ENCODE results near the gene POTEJ.
"Not testable (repeated sequence)": the region's sequence is repeated elsewhere in the genome, so short reads cannot be mapped to it uniquely, and the experiment has no call there.

POTEJ gene

DNA sequence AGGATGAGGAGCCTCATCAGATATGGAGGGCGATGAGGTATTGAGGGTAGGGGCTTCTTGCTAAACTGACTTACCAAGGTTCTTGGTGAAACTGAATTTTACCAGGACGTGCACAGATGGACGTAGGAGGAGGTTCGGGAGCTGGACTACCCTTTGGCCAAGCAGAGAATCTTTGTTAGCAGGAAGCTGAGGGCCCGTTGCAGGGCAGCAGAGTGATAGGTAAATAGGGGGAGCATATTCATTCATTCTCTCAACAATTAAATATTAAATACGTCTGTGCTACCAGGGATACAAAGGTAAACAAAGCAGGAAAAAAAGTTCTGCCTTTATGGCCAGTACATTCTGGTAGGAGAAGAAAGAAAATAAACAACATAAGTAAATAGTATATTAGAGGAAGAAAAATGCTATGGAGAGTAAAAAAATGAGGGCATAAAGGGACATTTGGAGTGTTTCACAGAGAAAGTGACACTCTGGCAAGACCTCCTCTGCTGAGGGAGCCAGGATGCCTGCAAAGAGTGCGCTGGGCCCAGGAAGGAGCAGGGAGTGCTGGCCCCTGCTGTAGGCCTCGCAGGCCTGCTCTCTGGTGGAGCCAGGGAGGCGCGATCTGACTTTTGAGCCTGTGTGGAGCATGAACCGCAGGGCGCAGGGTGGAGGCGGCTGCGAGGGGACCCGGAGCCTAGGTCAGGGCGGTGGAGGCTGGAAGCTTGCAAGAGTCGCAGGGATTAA, 2.8 kb upstream of the POTEJ start:
- not testable (repeated sequence) for DNase-seq

DNA sequence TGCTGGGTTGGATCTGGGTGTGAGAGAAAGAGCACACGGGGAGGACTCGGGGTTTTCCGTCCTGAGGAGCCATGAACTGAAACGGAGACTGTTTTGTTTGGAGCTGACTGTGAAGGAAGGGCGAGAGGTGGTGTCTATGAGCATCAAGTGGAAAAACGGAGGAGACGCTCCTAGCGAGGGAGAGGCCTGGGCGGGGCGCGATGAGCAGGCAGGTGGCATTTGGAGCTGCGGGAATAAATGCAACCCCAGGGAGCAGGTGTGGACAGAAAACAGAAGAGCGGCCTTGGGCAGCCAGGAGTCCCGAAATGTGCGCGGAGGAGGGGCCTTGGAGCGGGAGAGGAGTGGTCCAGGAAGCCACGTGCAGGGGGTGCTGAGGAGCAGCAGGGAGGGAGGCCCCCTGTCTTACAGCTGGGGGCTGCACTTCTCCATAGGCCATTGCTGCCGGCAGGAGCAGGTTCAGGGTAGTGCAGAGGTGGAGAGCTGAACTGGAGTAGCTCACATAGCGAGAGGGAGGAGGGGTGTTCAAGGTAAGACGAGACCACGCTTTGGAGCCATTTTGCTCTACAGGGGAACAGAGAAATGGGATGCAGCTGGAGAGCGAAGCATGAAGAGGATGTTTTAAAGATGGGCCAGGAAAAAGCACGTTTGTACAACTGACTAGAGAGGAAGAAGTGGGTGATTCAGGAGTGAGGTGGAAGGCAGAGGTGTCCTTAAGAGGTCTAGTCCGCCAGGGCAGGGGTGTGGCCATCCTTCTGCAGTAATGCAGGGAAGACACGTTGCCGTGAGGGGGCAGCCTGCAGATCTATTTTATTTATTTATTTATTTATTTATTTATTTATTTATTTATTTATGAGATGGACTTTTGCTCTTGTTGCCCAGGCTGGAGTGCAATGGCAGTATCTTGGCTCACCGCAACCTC, 2.0 kb upstream of the POTEJ start:
- not testable (repeated sequence) for DNase-seq

DNA sequence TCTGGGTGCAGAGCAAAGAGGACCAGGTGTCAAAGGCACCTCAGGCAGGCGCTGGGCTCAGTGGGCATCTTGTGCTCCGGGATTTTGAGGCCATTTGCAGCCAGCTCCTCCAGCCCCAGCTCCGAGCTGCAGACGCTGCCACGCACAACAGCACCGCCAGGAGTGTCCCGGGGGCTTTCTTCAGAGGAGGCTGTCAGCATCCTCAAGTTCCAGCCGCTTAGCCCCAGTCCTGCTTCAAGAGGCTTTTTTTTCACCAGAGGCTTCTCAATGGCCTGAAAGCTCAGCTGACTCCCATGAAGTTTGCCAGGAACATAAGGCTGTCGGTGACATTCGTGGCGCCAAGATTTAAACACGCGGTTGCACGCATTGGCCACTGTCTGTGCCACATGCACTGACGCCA, 754 bp upstream of the POTEJ start:
- not testable (repeated sequence) for DNase-seq

DNA sequence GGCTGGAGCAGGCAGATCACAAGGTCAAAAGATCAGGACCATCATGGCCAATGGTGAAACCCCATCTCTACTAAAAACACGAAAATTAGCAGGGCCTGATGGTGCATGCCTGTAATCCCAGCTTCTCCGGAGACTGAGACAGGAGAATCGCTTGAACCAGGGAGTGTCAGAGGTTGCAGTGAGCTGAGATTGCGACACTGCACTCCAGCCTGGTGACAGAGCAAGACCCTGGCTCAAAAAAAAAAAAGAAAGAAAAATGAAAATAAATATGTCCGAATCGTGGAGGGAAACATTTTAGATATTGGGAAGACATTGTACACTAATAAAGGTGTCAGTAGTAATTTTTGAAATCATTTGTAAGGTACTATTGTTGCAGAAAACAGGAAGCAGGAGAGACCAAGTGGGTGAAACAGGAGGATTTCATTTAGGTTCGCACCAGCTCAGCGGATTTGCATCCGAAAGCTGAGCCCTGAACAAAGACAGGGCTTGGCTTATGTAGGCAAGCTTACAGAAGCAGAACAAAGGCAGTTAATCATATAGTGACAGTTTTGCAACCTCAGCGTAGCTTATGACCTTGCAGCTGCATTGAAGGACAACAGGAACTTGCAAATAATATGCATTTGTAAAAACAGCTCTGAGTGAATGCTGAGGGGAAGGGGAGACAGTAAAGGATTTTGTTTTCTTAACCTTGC, 17.7 kb downstream of the POTEJ start:
- DNase-seq = not testable (repeated sequence)

DNA sequence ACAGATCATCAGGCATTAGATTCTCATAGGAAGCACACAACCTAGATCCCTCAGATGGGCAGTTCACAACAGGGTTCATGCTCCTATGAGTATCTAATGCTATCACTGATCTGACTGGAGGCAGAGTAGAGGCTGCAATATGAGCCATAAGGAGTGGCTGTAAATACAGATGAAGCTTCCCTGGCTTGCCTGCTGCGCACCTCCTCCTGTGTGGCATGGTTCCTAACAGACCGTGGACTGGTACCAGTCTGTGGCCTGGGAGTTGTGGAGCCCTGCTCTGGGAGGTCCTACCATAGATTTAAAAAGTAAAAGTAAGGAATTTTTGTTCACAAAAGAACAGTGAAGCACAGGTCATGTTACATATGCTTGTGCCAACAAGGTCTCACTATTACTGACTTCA, 27.7 kb downstream of the POTEJ start:
- DNase-seq = not testable (repeated sequence)

DNA sequence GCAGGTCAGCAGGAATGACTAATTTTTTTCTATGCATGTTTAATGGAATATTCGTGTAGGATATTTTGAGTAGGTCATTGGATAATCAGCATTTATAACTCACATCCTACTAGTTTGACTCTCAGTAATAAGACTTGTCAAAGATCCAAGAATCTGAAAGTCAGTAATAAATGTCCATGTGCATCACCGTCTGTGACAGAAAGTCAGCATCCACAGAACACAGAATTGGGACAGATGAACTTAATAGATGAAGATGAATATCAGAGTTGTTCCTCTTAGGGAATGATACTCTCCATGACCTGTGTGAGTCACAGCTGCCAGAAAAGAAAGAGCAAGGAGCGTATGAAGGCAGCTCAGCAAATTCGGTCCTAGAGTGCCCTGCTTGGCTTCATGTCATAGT, 30.4 kb downstream of the POTEJ start:
- not testable (repeated sequence) for DNase-seq

DNA sequence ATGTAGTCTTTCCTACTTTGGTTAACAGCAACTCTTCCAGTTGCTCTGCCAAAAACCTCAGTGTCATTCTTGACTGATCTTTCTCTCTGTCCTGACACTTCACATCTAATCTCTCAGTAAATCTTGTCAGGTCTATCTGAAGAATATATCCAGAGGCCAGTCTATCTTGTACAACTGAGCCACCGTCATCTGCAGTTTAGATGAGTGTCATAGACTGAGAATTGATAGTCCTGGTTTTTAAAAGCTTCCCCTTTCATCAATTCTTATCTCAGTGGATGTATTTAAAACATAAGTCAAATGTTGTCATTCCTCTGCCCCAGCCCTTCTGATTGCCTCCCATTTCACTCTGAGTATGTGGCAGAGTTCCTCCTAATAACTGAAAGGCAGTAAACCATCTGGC, 38.0 kb downstream of the POTEJ start:
- not testable (repeated sequence) for DNase-seq

DNA sequence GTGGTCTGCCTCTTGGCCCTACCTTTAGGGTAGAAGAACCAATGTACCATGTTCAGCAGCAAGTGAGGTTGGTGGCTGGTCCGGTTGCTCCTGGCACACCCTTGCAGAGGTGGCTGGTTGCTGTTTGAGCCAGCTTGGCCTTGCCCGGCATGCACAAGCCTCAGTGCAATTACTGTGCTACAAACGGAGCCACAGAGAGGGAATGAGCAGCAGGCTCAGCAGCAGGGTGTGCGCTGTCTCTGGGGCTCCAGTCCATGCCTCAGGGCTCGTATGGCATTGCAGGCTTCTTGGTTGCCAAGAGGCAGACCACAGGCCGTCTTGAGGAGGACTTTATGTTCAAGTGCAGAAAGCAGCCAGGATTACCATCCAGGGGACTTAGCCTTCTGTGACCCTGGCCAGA, 53.3 kb downstream of the POTEJ start:
- DNase-seq = not testable (repeated sequence)

DNA sequence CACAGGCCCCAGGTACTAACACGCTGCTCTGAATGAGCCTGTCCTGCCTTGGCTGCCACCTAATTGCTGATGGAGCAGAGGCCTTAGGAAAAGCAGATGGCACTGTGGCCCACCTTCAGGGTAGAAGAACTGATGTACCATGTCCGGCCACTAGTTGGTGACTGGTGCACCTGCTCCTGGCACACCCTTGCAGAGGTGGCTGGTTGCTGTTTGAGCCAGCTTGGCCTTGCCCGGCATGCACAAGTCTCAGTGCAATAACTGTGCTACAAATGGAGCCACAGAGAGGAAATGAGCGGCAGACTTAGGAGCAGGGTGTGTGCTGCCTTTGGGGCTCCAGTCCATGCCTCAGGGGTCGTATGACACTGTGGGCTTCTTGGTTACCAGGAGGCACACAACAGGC, 54.4 kb downstream of the POTEJ start:
- not testable (repeated sequence) for DNase-seq

DNA sequence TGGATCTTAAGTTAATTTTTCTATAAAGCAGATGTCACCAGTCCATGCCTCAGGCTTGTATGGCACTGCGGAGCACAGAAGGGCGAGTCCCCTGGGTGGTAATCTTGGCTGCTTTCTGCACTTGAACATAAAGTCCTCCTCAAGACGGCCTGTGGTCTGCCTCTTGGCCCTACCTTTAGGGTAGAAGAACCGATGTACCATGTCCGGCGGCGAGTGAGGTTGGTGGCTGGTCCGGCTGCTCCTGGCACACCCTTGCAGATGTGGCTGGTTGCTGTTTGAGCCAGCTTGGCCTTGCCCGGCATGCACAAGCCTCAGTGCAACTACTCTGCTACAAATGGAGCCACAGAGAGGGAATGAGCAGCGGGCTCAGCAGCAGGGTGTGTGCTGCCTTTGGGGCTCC, 56.3 kb downstream of the POTEJ start:
- DNase-seq = not testable (repeated sequence)

DNA sequence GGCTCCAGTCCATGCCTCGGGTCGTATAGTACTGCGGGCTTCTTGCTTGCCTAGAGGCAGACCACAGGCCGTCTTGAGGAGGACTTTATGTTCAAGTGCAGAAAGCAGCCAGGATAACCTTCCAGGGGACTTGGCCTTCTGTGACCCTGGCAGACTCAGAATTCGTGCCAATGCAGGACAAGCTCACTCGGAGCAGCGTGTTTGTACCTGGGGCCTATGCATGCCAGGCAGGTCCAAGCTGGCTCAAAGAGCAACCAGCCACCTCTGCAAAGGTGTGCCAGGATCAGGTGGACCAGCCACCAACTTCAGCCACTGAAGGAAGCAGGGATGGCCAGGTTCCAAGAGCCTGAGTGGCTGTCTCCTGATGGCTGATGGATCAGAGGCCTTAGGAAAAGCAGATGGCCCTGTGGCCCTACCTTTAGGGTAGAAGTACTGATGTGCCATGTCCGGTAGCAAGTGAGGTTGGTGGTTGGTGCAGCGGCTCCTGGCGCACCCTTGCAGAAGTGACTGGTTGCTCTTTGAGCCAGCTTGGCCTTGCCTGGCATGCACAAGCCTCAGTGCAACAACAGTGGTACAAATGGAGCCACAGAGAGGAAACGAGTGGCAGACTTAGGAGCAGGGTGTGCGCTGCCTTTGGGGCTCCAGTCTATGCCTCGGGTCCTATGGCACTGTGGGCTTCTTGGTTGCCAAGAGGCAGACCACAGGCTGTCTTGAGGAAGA, 58.9 kb downstream of the POTEJ start:
- DNase-seq = not testable (repeated sequence)

DNA sequence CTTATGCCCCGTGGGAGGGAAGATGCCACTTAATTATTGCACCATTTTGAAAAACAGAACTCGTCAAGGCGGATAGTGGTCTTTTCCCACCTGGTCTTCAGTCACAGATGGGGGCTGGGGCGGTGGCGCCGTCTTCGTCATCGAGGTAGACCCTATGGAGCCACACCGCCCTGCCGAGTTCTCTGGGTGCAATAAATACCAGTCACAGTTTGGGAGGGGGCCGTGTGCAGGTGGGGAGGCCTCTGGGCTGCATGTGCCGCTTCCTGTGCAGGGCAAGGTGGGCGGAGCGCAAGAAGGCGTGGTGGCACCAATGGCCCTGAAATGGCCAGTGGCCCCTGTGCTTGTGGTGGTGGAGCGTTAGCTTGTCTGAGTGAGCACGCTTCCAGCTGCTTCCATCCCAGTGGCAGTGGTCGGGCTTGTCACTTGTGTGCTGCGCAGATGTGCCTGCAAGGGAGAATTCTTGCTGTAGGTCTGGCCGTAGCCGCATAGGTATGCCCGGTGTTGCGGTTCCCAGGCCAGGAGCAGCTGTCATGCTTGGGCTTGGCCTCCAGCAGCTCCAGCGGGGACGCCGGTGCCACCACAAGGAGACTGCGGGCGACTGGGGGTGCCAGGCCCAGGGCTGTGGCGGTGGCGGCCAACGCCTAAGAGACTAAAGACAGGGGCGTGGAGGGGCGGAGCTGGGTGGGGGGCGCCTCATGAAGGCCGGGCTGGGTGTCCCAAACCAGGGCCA, 81.0 kb downstream of the POTEJ start:
- not testable (repeated sequence) for DNase-seq

DNA sequence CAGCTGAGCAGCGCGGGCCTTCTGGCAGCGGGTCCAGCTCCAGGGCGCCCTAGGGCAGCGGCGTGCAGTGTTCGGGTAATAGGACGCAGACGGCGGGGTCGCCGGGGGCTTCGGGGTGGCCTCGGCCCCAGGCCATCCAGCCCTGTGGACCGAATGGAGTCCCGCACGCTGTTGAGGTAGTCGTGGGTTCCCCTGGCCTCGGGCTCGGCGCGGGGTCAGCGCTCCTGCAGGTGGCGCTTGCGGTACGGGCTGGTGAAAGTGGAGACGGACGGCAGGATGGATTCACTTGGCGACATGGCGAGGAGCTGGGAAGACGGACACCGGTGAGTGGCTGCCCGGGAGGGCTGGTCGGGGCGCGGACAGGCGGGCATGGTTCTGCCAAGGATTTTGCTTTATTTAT, 82.2 kb downstream of the POTEJ start:
- not testable (repeated sequence) for DNase-seq

DNA sequence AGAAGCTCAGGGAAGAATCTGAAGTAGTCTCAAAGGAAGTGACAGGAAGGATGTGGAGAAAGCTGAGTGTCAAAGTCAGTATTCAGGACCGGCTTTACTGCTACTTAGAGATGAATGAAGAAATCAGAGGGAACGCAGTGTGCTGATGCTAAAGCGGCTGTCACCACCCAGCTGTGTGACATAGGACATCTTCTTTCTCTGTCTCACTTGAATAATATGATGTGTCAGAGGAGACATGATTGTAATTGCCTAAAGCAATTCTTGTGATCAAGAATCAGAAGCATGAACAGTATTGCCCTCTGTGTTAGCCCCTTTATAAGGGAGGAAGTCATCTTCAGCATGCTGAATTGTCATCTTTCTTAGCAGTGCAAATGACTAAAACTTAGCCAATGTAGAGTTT, 92.0 kb downstream of the POTEJ start:
- DNase-seq = not testable (repeated sequence)

Data from activated CD4-positive, CD25-positive, alpha-beta regulatory T cell (primary cell).